GM10248 (cell line): Measurements from ENCODE around the gene GRM8.

Experiments
- CTCF ChIA-PET: fragments of 300-600 bp; sonication (Branson Sonifier 250); formaldehyde crosslinking; extraction: SDS; loops from one replicate; lab custom pipeline; 2021; ENCODE audit warnings: antibody characterized with exemption; lab: Yijun Ruan, JAX
- POLR2A ChIA-PET: fragments of 350-650 bp; sonication (Branson Sonifier 250); formaldehyde crosslinking; extraction: SDS; loops from one replicate; lab custom pipeline; 2020; ENCODE audit warnings: antibody characterized with exemption; lab: Yijun Ruan, JAX
- DNase-seq: peaks from one replicate; pipeline ENCODE4 v3.0.0; 2012; ENCODE audit errors: extremely low spot score
- TF ChIP-seq, protein P1 (sequence below): IDR thresholded peaks from 2 replicates; pipeline ENCODE4 v1.5.1; 2012; ENCODE audit warnings: mild to moderate bottlenecking, low read depth; ENCODE audit errors: extremely low read depth, missing control alignments, control extremely low read depth

Gene GRM8

DNA sequence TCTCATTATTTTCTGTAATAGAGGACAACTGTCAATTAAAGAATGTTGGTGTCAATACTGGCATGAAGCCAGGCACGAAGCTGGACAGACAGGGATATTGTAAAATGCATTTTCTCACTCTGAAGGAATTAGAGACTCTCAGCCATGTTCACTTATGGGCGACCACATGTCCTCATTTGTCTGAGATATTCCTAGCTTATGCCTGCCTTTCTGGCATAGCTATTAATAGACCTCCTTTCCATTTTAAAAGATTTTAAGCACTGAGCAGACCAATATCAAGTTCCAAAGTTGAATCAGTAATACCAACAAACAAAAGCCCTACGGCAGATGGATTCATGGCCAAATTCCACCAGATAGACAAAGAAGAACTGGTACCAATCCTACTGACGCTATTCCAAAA lies 589.9 kb downstream of the GRM8 start:
- TF ChIP-seq, protein P1, sequence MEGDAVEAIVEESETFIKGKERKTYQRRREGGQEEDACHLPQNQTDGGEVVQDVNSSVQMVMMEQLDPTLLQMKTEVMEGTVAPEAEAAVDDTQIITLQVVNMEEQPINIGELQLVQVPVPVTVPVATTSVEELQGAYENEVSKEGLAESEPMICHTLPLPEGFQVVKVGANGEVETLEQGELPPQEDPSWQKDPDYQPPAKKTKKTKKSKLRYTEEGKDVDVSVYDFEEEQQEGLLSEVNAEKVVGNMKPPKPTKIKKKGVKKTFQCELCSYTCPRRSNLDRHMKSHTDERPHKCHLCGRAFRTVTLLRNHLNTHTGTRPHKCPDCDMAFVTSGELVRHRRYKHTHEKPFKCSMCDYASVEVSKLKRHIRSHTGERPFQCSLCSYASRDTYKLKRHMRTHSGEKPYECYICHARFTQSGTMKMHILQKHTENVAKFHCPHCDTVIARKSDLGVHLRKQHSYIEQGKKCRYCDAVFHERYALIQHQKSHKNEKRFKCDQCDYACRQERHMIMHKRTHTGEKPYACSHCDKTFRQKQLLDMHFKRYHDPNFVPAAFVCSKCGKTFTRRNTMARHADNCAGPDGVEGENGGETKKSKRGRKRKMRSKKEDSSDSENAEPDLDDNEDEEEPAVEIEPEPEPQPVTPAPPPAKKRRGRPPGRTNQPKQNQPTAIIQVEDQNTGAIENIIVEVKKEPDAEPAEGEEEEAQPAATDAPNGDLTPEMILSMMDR, result no peak
- CTCF ChIA-PET, result interaction anchor here (1.2 to 2.9 kb wide), 5 partner anchors 10 to 55 kb away, joined by 3 to 14 read pairs (median 5); no protein-coding TSS in a partner anchor
- DNase-seq, result no peak
- POLR2A ChIA-PET, result no interaction called here

DNA sequence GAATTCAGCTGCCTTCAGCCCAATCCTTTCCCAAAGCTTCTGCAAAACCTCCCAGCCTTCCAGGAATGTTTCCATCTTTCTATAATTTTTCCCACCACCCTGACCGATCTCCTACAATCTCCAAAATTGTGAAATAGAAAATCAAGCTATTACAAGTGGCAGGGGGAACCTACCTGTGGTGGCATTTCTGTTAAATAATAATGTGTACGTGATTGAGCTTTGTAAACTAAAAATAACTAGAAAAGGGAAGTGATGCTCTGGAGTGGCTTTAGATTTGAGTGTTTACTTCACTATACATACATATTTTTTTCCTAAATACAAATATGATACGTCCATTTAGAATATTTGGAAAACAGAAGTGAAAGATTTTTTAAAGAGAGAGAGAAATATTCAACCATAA lies 593.6 kb downstream of the GRM8 start:
- POLR2A ChIA-PET, result no interaction called here
- CTCF ChIA-PET, result interaction anchor here (1.4 to 1.6 kb wide), 2 partner anchors 12 to 27 kb away, joined by 3 to 6 read pairs; no protein-coding TSS in a partner anchor
- peak; percentile 45 for DNase-seq
- TF ChIP-seq, protein P1, result no peak

DNA sequence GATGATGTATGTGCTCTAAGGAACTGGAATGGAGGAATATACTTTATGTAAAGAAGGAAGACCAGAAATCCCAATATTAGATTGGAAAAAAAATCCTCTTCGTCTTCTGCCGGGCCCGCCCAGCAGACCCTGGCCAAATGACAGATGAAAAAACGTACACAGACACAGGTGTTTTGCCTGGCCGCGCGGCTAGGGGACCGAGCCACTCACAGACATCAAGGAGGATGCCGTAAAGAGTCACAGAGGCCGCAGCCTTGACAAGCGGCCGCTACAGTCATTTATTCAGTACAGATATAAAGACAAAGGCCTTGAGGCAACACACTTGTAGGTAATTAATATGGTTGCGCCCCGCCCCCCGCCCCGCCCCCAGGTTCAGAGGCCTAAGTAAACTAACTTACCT lies 594.1 kb downstream of the GRM8 start:
- DNase-seq, result no peak
- POLR2A ChIA-PET, result no interaction called here
- TF ChIP-seq, protein P1, result no peak
- CTCF ChIA-PET, result interaction anchor here (1.0 to 1.6 kb wide), 3 partner anchors 11 to 27 kb away, joined by 3 to 6 read pairs (median 4); no protein-coding TSS in a partner anchor

GRCh38 chr7:126657599-126658358 lies 595.0 kb downstream of the GRM8 start:
- peak; percentile 49 for DNase-seq
- POLR2A ChIA-PET, result interaction anchor here (1.2 kb wide), 1 partner anchor 44 kb away, joined by 8 read pairs; no protein-coding TSS in a partner anchor
- TF ChIP-seq, protein P1, result no peak
- CTCF ChIA-PET, result interaction anchor here (1.0 to 1.4 kb wide), 7 partner anchors 9 to 95 kb away, joined by 3 to 4 read pairs (median 3); no protein-coding TSS in a partner anchor

GRCh38 chr7:126657137-126657536 lies 595.6 kb downstream of the GRM8 start:
- POLR2A ChIA-PET, result interaction anchor here (1.2 kb wide), 1 partner anchor 44 kb away, joined by 8 read pairs; no protein-coding TSS in a partner anchor

GRCh38 chr7:126656165-126656564 lies 596.6 kb downstream of the GRM8 start:
- ChIA-PET POLR2A (no interaction called here), CTCF (interaction anchor here (1.0 to 1.6 kb wide), 6 partner anchors 8 to 58 kb away, joined by 3 to 5 read pairs (median 3); no protein-coding TSS in a partner anchor)
- DNase-seq, result no peak
- TF ChIP-seq, protein P1, result no peak

More at GRCh38 chr7:126657137-126657536, 595.6 kb downstream of the GRM8 start:
- TF ChIP-seq, protein P1, result no peak
- DNase-seq, result no peak
- CTCF ChIA-PET, result interaction anchor here (1.1 to 1.4 kb wide), 6 partner anchors 9 to 96 kb away, joined by 3 to 5 read pairs (median 3); no protein-coding TSS in a partner anchor
